HepG2 (cell line): ENCODE measurements around the gene STK11.

Source experiments
- ATF7 ChIP-seq, 2 experiments: fragments of 450-650 bp in 1 of 2; sonication (generic) in 1 of 2; formaldehyde crosslinking in 1 of 2; IDR thresholded peaks; 2 replicates each; pipeline versions ENCODE4 v1.4.0 to v1.6.1; 2016 to 2020; ENCODE audit warnings: antibody characterized with exemption in 1 of 2, mild to moderate bottlenecking in 1 of 2, missing genetic modification reagents in 1 of 2
- CBFB ChIP-seq: sonication (generic); formaldehyde crosslinking; IDR thresholded peaks from 2 replicates; pipeline ENCODE4 v1.4.0; 2020; ENCODE audit warnings: missing genetic modification reagents
- CHCHD3 ChIP-seq: sonication (generic); formaldehyde crosslinking; IDR thresholded peaks from 2 replicates; pipeline ENCODE4 v1.8.0; 2022; ENCODE audit warnings: mild to moderate bottlenecking, missing genetic modification reagents, moderate library complexity
- CTCF ChIP-seq: sonication (generic); formaldehyde crosslinking; IDR thresholded peaks from 2 replicates; pipeline ENCODE4 v1.5.0; 2020; ENCODE audit warnings: mild to moderate bottlenecking, missing genetic modification reagents, moderate library complexity
- HNRNPK ChIP-seq: fragments of 200-400 bp; formaldehyde crosslinking; IDR thresholded peaks from 2 replicates; pipeline ENCODE4 v1.6.1; 2018; ENCODE audit warnings: low read length, low read depth, moderate library complexity, mild to moderate bottlenecking; ENCODE audit not compliant: poor library complexity, severe bottlenecking
- HOMEZ ChIP-seq: IDR thresholded peaks from 2 replicates; pipeline ENCODE4 v1.6.1; 2016; ENCODE audit warnings: low read depth
- KAT7 ChIP-seq: IDR thresholded peaks from 2 replicates; pipeline ENCODE4 v1.6.1; 2018; ENCODE audit warnings: borderline replicate concordance, missing compliant biosample characterization
- RARG ChIP-seq: sonication (generic); formaldehyde crosslinking; IDR thresholded peaks from 2 replicates; pipeline ENCODE4 v1.4.0; 2020; ENCODE audit warnings: low read depth, mild to moderate bottlenecking, missing genetic modification reagents
- TCF7 ChIP-seq: sonication (generic); IDR thresholded peaks from 2 replicates; pipeline ENCODE4 v1.6.1; 2016; ENCODE audit warnings: antibody characterized with exemption, low read depth
- ZBTB40 ChIP-seq, 2 experiments: fragments of 450-650 bp in 1 of 2; sonication (generic) in 1 of 2; formaldehyde crosslinking in 1 of 2; IDR thresholded peaks; 2 replicates each; pipeline versions ENCODE4 v1.6.1 to v1.8.0; 2016 to 2022; ENCODE audit warnings: antibody characterized with exemption in 1 of 2, mild to moderate bottlenecking in 1 of 2, missing genetic modification reagents in 1 of 2
- ZNF781 ChIP-seq: sonication (generic); formaldehyde crosslinking; IDR thresholded peaks from 2 replicates; pipeline ENCODE4 v1.5.1; 2020; ENCODE audit warnings: borderline replicate concordance, mild to moderate bottlenecking, missing genetic modification reagents; ENCODE audit errors: not compliant biosample characterization
- TF ChIP-seq, protein P1 (sequence below): sonication (generic); formaldehyde crosslinking; IDR thresholded peaks from 2 replicates; pipeline ENCODE4 v1.4.0; 2020; ENCODE audit warnings: missing genetic modification reagents

DNA sequence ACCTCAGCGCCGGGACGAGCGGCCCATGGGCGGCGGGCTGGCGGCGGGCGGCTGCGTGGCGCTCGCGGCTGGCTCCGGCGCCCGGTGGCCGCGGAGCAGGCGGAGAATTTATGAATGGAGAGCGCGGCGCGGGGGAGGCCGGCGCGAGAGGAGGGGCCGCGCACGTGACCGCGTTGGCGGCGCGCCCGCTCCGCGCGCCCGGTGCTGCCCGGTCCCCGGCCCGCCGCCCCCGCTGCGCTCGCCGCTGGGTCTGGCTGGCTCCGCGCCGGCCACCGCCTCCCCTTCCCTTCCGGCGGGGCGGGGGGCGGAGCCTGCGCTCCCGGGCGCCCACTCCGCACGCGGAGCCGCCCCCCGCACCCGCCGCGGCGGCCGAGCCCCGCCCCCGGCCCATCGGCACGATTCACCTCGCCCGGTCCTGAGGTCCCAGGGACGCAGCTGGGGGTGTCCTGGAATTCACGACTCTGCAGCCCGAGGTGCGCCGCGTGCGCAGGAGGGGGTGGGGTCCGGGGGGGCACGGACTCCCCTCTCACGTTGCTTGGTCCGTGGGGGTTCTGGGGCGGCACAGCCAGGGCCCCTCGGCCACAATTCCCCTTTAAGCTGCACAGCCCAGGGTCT lies 32.3 kb downstream of the STK11 start, which contains the start of gene CBARP:
- TF ChIP-seq CHCHD3 (CRISPR knock-in tag) = no peak
- TF ChIP-seq HOMEZ = no peak
- no peak for TF ChIP-seq CBFB
- TF ChIP-seq RARG (CRISPR knock-in tag) = no peak
- no peak for TF ChIP-seq ZBTB40 (IDR thresholded peaks at IDR 0.05)
- TF ChIP-seq ZBTB40 (CRISPR knock-in tag; IDR thresholded peaks at IDR 0.05) = no peak
- TF ChIP-seq TCF7 = no peak
- no peak for TF ChIP-seq HNRNPK
- TF ChIP-seq CTCF (CRISPR knock-in tag) = no peak
- no peak for TF ChIP-seq KAT7 (CRISPR knock-in tag)
- TF ChIP-seq, protein P1, sequence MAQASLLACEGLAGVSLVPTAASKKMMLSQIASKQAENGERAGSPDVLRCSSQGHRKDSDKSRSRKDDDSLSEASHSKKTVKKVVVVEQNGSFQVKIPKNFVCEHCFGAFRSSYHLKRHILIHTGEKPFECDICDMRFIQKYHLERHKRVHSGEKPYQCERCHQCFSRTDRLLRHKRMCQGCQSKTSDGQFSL (CRISPR knock-in tag) = no peak
- TF ChIP-seq ZNF781 (CRISPR knock-in tag) = no peak
- TF ChIP-seq ATF7 (IDR thresholded peaks at IDR 0.05) = no peak
- no peak for TF ChIP-seq ATF7 (CRISPR knock-in tag; IDR thresholded peaks at IDR 0.05)
